OCI-LY3 (cell line): ENCODE measurements around the gene TRMT1L.
"Not testable (repeated sequence)": the region's sequence is repeated elsewhere in the genome, so short reads cannot be mapped to it uniquely, and the experiment has no call there.

Source experiments
- H2AFZ ChIP-seq: fragments of 200-600, 300-600 bp; shearing (Covaris generic); 2 replicates; pipeline ENCODE4 v1.6.0; 2014; ENCODE audit warnings: antibody characterized with exemption, low read depth, low read length
- H3K27ac ChIP-seq: fragments of 200-600, 300-600 bp; sonication (generic); 2 replicates; pipeline ENCODE4 v1.5.1; 2014; ENCODE audit warnings: mild to moderate bottlenecking, low read length, moderate library complexity, mixed read lengths
- H3K27me3 ChIP-seq: fragments of 200-600, 300-600 bp; sonication (generic); 2 replicates; pipeline ENCODE4 v1.6.1; 2014; ENCODE audit warnings: low read depth, low read length, mixed read lengths
- H3K36me3 ChIP-seq: fragments of 200-600, 300-600 bp; sonication (generic); replicated peaks from 2 replicates; pipeline ENCODE3; 2014; ENCODE audit warnings: low read depth, low read length, mixed read lengths
- H3K4me1 ChIP-seq: fragments of 300-600, 200-600 bp; sonication (generic); 2 replicates; pipeline ENCODE4 v1.6.1; 2014; ENCODE audit warnings: low read length, mixed read lengths
- H3K4me2 ChIP-seq: fragments of 200-600, 300-600 bp; sonication (generic); 2 replicates; pipeline ENCODE4 v1.6.1; 2014; ENCODE audit warnings: low read length, mixed read lengths
- H3K4me3 ChIP-seq: fragments of 300-600, 200-600 bp; sonication (generic); 2 replicates; pipeline ENCODE4 v1.5.1; 2014; ENCODE audit warnings: antibody characterized with exemption, mild to moderate bottlenecking, low read length, moderate library complexity
- H3K79me2 ChIP-seq: fragments of 300-600, 200-600 bp; shearing (Covaris generic); 2 replicates; pipeline ENCODE4 v1.6.1; 2014; ENCODE audit warnings: mild to moderate bottlenecking, low read length, mixed read lengths
- H3K9ac ChIP-seq: fragments of 300-600, 200-600 bp; shearing (Covaris generic); 2 replicates; pipeline ENCODE4 v1.6.0; 2014; ENCODE audit warnings: mild to moderate bottlenecking, low read length, moderate library complexity
- H3K9me3 ChIP-seq: fragments of 200-600, 300-600 bp; shearing (Covaris generic); 2 replicates; pipeline ENCODE4 v1.6.1; 2014; ENCODE audit warnings: low read length, mixed read lengths; ENCODE audit not compliant: insufficient read depth
- H4K20me1 ChIP-seq: fragments of 200-600, 300-600 bp; sonication (generic); 2 replicates; pipeline ENCODE4 v1.6.1; 2016; ENCODE audit warnings: low read length, mixed read lengths; ENCODE audit not compliant: insufficient read depth
- CTCF ChIP-seq: fragments of 200-600, 300-600 bp; sonication (generic); IDR thresholded peaks from 2 replicates; pipeline ENCODE4 v1.5.1; 2014; ENCODE audit warnings: antibody characterized with exemption, low read length, low read depth
- EZH2phosphoT487 ChIP-seq: fragments of 200-600 bp; shearing (Covaris generic); IDR thresholded peaks from 2 replicates; pipeline ENCODE4 v1.6.1; 2018; ENCODE audit warnings: antibody characterized with exemption, mixed run types, low read depth

The TRMT1L gene

GRCh38 chr1:185156854-185157598 is at the start of gene TRMT1L, which contains the start of gene SWT1:
TRMT1L (minus strand) TSS chr1:185156953; CDS start chr1:185156712, 241 bp downstream.
SWT1 (plus strand) TSS chr1:185157167; CDS start chr1:185160842, 3,675 bp downstream.
- no peaks in the 10 kb centered on the region for H3K9me3 ChIP-seq
- no peaks in the 10 kb centered on the region for H4K20me1 ChIP-seq
- peaks cover 22% of the 10 kb centered on the region for H3K4me1 ChIP-seq
- H2AFZ ChIP-seq, result peak within 1 kb of the TSS; percentile 60
- peak within 1 kb of the TSS; percentile 83 for H3K4me3 ChIP-seq
- peaks cover 23% of the 10 kb centered on the region for H3K79me2 ChIP-seq
- TF ChIP-seq CTCF (no peak), EZH2phosphoT487 (no peak)
- H3K9ac ChIP-seq, result peak within 1 kb of the TSS; percentile 91
- peak within 1 kb of the TSS; percentile 73 for H3K27ac ChIP-seq
- no peaks in the 10 kb centered on the region for H3K36me3 ChIP-seq
- H3K4me2 ChIP-seq, result peak within 1 kb of the TSS; percentile 78
- H3K27me3 ChIP-seq, result no peaks in the 10 kb centered on the region

- H3K9ac ChIP-seq, result no peak overlapping the region
- TF ChIP-seq CTCF (no peak), EZH2phosphoT487 (no peak)
These were observed 44.1 kb upstream of the TRMT1L start for GRCh38 chr1:185200889-185201288.

GRCh38 chr1:185198712-185199111 is 42.0 kb upstream of the TRMT1L start:
- H4K20me1 ChIP-seq, H3K9ac ChIP-seq, H3K4me2 ChIP-seq, H3K9me3 ChIP-seq, H3K4me1 ChIP-seq, H3K4me3 ChIP-seq, H3K27ac ChIP-seq, H2AFZ ChIP-seq, H3K79me2 ChIP-seq, H3K36me3 ChIP-seq, H3K27me3 ChIP-seq: not testable (repeated sequence)

More at GRCh38 chr1:185200889-185201288, 44.1 kb upstream of the TRMT1L start:
- Histone ChIP-seq H3K27ac (no peak overlapping the region), H3K9me3 (no peaks in the 10 kb centered on the region), H3K4me1 (no peaks in the 10 kb centered on the region), H3K36me3 (no peaks in the 10 kb centered on the region), H3K79me2 (no peaks in the 10 kb centered on the region), H2AFZ (no peak overlapping the region), H4K20me1 (no peaks in the 10 kb centered on the region), H3K27me3 (no peaks in the 10 kb centered on the region), H3K4me3 (no peak overlapping the region), H3K4me2 (no peak overlapping the region)

- H3K4me1 ChIP-seq, result no peaks in the 10 kb centered on the region
- TF ChIP-seq EZH2phosphoT487, result no peak
- no peak overlapping the region for H3K9ac ChIP-seq
- no peaks in the 10 kb centered on the region for H3K27me3 ChIP-seq
- no peaks in the 10 kb centered on the region for H4K20me1 ChIP-seq
- H3K9me3 ChIP-seq, result no peaks in the 10 kb centered on the region
- no peak overlapping the region for H2AFZ ChIP-seq
- no peak overlapping the region for H3K4me3 ChIP-seq
- no peak overlapping the region for H3K27ac ChIP-seq
- no peaks in the 10 kb centered on the region for H3K79me2 ChIP-seq
- H3K4me2 ChIP-seq, result no peak overlapping the region
- no peaks in the 10 kb centered on the region for H3K36me3 ChIP-seq
These were observed 37.0 kb upstream of the TRMT1L start for GRCh38 chr1:185193756-185194155.

GRCh38 chr1:185170291-185170848 is 13.6 kb upstream of the TRMT1L start:
- Histone ChIP-seq H3K27ac (no peak overlapping the region), H3K4me3 (peak overlapping the region; percentile 72), H2AFZ (peak overlapping the region; percentile 93), H3K9ac (peak overlapping the region; percentile 29; the same call in 1 of the 2 replicates), H3K36me3 (no peaks in the 10 kb centered on the region), H3K9me3 (no peaks in the 10 kb centered on the region), H3K27me3 (no peaks in the 10 kb centered on the region), H4K20me1 (no peaks in the 10 kb centered on the region), H3K4me2 (peak overlapping the region; percentile 94), H3K4me1 (peaks cover 12% of the 10 kb centered on the region), H3K79me2 (no peaks in the 10 kb centered on the region)
- TF ChIP-seq EZH2phosphoT487 (no peak), CTCF (peak; percentile 99)
